PFSK-1 (cell line): ENCODE data around the gene KIRREL3.

Experiments
- POLR2AphosphoS5 ChIP-seq: IDR thresholded peaks from 2 replicates; pipeline ENCODE4 v1.6.1; 2012; ENCODE audit warnings: low read depth, mild to moderate bottlenecking, control low read depth, low read length, moderate library complexity
- SIN3A ChIP-seq: IDR thresholded peaks from 2 replicates; pipeline ENCODE4 v1.6.1; 2012; ENCODE audit warnings: mild to moderate bottlenecking, low read length, moderate library complexity, borderline replicate concordance; ENCODE audit not compliant: insufficient read depth
- TF ChIP-seq, protein P1 (sequence below), 2 experiments: IDR thresholded peaks; 2 replicates each; pipeline versions ENCODE4 v1.6.1 to v1.8.0; 2011 to 2012; ENCODE audit warnings: low read depth in 2 of 2, low read length in 2 of 2, control low read depth in 1 of 2, inconsistent platforms in 1 of 2, mild to moderate bottlenecking in 1 of 2, moderate library complexity in 1 of 2; ENCODE audit not compliant: insufficient read depth in 1 of 2

DNA sequence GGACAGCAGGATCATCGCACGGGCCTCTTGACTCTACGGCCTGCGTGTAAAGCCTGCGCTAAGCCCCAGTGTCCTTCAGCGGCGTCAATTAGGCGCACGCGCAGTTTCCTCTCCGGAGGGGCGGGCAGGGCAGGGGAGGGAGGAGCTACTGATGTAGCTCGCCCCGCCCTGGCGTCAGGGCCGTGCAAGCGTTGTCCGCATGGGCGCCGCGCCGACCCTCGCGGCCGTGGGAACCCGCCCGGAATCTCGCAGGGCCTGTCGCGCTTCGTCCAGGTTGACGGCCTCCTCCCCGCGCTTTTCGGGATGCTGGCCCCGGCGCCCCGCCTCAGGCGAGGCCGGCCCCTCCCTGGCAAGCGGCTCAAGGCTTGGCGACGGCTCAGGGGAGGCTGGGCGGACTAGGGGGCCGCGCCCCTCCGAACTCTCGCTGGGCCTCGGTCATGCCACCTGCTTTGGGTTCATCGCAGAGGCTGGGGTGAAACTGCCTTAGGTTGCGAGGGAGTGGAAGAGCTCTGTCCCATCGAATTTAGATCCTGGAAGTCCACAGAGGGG lies 584.0 kb downstream of the KIRREL3 start:
- TF ChIP-seq SIN3A (no peak), POLR2AphosphoS5 (no peak)
- TF ChIP-seq, protein P1, sequence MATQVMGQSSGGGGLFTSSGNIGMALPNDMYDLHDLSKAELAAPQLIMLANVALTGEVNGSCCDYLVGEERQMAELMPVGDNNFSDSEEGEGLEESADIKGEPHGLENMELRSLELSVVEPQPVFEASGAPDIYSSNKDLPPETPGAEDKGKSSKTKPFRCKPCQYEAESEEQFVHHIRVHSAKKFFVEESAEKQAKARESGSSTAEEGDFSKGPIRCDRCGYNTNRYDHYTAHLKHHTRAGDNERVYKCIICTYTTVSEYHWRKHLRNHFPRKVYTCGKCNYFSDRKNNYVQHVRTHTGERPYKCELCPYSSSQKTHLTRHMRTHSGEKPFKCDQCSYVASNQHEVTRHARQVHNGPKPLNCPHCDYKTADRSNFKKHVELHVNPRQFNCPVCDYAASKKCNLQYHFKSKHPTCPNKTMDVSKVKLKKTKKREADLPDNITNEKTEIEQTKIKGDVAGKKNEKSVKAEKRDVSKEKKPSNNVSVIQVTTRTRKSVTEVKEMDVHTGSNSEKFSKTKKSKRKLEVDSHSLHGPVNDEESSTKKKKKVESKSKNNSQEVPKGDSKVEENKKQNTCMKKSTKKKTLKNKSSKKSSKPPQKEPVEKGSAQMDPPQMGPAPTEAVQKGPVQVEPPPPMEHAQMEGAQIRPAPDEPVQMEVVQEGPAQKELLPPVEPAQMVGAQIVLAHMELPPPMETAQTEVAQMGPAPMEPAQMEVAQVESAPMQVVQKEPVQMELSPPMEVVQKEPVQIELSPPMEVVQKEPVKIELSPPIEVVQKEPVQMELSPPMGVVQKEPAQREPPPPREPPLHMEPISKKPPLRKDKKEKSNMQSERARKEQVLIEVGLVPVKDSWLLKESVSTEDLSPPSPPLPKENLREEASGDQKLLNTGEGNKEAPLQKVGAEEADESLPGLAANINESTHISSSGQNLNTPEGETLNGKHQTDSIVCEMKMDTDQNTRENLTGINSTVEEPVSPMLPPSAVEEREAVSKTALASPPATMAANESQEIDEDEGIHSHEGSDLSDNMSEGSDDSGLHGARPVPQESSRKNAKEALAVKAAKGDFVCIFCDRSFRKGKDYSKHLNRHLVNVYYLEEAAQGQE (IDR thresholded peaks at IDR 0.05; ENCODE audit: insufficient read depth in 1 of 2, low read depth in 2 of 2, low read length in 2 of 2): no peak
